SJCRH30 (cell line): ENCODE results near the gene WDR74. TPM values are rescaled to one million over a fixed set of nuclear protein-coding genes. Genes with fewer than 3 reads are reported as not detected.

ENCODE experiments used
- DNase-seq, 2 experiments: peaks; one replicate each; pipeline ENCODE4 v3.0.0-alpha.2; 2015 to 2020
- H3K27ac ChIP-seq: fragments of 250-450 bp; sonication (Bioruptor Pico); 2 replicates; pipeline ENCODE4 v1.5.1; 2020; ENCODE audit warnings: mild to moderate bottlenecking, moderate library complexity
- H3K27me3 ChIP-seq: fragments of 250-450 bp; sonication (Bioruptor Pico); 2 replicates; pipeline ENCODE4 v1.5.1; 2020; ENCODE audit warnings: mild to moderate bottlenecking, moderate library complexity
- H3K36me3 ChIP-seq: fragments of 250-450 bp; sonication (Bioruptor Pico); 2 replicates; pipeline ENCODE4 v1.5.1; 2020; ENCODE audit warnings: mild to moderate bottlenecking, moderate library complexity
- H3K4me1 ChIP-seq: fragments of 250-450 bp; sonication (Bioruptor Pico); 2 replicates; pipeline ENCODE4 v1.5.1; 2020; ENCODE audit warnings: mild to moderate bottlenecking, moderate library complexity
- H3K4me3 ChIP-seq: fragments of 250-450 bp; sonication (Bioruptor Pico); 2 replicates; pipeline ENCODE4 v1.5.1; 2020; ENCODE audit warnings: mild to moderate bottlenecking, moderate library complexity
- H3K9me3 ChIP-seq: fragments of 250-450 bp; sonication (Bioruptor Pico); replicated peaks from 2 replicates; pipeline ENCODE4 v1.5.1; 2020; ENCODE audit warnings: mild to moderate bottlenecking, moderate library complexity
- total RNA-seq: library from RNA; depleted of rRNA; stranded (reverse); fragments of >200 nt; shearing (Covaris generic); gene quantifications from 2 replicates; pipeline ENCODE4 v1.2.3, GENCODE V29; 2014; rRNA removed

WDR74 gene
- total RNA-seq, 1 experiment from 2014 or later, result 46.7 TPM

DNA sequence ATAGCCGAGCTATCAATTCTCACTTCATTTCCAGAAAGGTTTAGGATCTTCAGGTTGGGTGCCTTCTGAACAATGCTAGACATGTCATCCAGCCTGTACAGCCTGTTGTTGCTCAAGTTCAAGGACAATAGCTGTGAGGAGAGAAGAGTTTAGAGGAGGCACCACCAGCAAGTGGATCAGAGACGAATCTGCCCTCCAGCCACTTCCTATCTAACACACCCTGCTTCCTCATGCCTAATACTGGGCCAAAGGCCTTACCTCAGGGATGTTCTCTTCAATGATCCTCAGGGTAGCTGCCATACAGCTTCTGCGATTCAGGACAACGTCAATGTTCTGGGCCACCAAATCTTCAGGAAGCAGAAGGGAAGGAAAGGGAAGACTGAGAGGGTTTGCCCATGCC is 38.3 kb downstream of the WDR74 start:
- DNase-seq, result no peak
- no peak overlapping the region for H3K4me3 ChIP-seq
- peaks cover 57% of the 10 kb centered on the region for H3K36me3 ChIP-seq
- H3K9me3 ChIP-seq, result no peaks in the 10 kb centered on the region
- H3K27ac ChIP-seq, result no peak overlapping the region
- H3K27me3 ChIP-seq, result no peaks in the 10 kb centered on the region
- peaks cover 6% of the 10 kb centered on the region; the same call in 1 of the 2 replicates for H3K4me1 ChIP-seq

DNA sequence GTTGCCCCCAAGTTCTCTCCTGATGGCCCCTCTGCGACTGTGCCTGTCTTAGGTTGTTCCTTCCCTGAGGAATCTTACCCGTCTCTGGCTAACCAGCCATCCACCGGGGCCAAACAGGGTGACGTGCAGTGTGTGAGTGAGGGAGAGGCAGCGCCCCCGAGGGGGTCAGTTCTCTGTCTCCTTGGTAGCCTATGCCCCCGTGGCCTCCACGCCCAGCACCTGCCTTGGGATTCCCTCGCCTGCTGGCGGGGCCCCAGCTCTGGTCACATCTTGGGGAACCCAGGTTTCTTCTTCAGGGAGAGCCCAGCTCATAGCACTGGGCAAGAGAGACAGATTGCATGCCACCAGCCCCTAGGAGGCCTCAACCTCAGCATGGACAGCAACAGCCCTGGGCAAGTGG is 39.9 kb downstream of the WDR74 start:
- H3K4me3 ChIP-seq, result no peak overlapping the region
- H3K4me1 ChIP-seq, result peaks cover 6% of the 10 kb centered on the region; the same call in 1 of the 2 replicates
- no peaks in the 10 kb centered on the region for H3K9me3 ChIP-seq
- no peak for DNase-seq
- H3K36me3 ChIP-seq, result peaks cover 72% of the 10 kb centered on the region
- H3K27ac ChIP-seq, result no peak overlapping the region
- H3K27me3 ChIP-seq, result no peaks in the 10 kb centered on the region

DNA sequence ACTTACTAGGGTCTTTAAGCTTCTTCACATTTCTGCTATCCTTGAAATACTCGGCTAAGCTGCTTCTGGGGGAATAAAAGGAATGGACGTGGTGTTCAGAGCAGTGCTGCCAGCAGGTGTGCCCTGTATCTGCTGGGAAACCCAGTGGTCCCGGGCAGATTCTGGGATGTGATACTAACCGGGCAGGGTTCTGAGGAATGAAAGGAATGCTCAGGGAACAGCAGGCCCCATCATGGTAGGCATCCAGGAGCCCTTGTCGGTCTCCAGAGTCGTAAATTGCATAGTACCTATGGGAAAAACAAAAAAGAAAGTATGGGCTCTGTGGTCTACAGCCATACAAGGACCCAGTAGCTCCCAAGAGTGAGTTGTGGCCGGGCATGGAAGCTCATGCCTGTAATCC is 43.1 kb downstream of the WDR74 start:
- H3K4me3 ChIP-seq, result no peak overlapping the region
- no peak overlapping the region for H3K27ac ChIP-seq
- no peaks in the 10 kb centered on the region for H3K27me3 ChIP-seq
- peaks cover 67% of the 10 kb centered on the region for H3K36me3 ChIP-seq
- no peaks in the 10 kb centered on the region for H3K4me1 ChIP-seq
- H3K9me3 ChIP-seq, result no peaks in the 10 kb centered on the region
- DNase-seq, result no peak

DNA sequence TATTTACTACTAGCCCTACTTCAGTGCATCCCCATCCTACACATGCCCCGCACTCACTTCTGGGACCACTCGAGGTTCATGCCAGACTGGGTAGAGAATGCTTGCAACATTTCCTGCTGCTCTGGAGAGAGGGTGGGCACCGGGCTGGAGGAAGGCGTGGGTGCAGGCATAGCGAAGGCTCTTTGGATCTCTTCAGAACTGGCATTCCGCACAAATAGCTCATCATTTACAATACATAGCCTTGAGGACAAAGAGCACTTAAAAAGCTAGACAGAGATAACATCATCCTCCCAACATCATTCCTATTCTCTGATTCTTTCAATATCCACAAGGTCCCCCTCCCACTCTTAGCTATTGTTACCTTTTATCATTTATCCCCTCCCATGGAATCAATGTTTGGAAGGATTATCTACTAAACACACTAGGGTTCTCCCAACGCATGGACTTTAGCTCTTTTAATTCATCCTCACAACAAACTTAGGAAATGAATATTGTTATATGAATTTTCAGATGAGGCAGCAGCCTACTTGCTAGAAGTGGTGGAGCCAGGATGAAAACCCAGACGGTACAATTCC is 45.1 kb downstream of the WDR74 start:
- H3K27ac ChIP-seq, result no peak overlapping the region

DNA sequence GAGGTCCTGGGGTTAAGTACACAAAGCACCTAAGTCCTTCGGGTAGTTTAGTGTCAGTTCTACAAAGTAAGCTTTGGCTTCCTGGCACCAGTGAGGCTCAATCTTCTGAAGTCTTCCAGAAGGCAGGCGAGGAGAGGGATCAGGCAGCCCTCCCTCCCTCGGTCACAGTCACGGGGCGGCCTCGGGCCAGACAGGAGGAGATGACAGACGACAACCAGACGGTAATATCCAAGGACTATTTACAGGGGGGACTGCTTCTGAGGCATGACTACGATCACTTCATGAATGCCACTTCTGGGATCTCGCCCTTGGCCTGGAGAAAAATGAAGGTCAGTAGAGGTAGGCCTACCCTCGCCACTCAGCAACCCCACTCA is 47.2 kb downstream of the WDR74 start:
- no peaks in the 10 kb centered on the region for H3K27me3 ChIP-seq
- peak in 1 of 2 experiments; percentile 23 for DNase-seq
- H3K36me3 ChIP-seq, result peaks cover 39% of the 10 kb centered on the region
- peak overlapping the region; percentile 68 for H3K4me3 ChIP-seq
- H3K4me1 ChIP-seq, result no peaks in the 10 kb centered on the region
- H3K9me3 ChIP-seq, result no peaks in the 10 kb centered on the region
- H3K27ac ChIP-seq, result no peak overlapping the region; the same call in 1 of the 2 replicates

More for the DNA sequence above, 45.1 kb downstream of the WDR74 start:
- Histone ChIP-seq H3K27me3 (no peaks in the 10 kb centered on the region), H3K9me3 (no peaks in the 10 kb centered on the region), H3K36me3 (peaks cover 55% of the 10 kb centered on the region), H3K4me1 (no peaks in the 10 kb centered on the region), H3K4me3 (no peak overlapping the region)
- no peak for DNase-seq

DNA sequence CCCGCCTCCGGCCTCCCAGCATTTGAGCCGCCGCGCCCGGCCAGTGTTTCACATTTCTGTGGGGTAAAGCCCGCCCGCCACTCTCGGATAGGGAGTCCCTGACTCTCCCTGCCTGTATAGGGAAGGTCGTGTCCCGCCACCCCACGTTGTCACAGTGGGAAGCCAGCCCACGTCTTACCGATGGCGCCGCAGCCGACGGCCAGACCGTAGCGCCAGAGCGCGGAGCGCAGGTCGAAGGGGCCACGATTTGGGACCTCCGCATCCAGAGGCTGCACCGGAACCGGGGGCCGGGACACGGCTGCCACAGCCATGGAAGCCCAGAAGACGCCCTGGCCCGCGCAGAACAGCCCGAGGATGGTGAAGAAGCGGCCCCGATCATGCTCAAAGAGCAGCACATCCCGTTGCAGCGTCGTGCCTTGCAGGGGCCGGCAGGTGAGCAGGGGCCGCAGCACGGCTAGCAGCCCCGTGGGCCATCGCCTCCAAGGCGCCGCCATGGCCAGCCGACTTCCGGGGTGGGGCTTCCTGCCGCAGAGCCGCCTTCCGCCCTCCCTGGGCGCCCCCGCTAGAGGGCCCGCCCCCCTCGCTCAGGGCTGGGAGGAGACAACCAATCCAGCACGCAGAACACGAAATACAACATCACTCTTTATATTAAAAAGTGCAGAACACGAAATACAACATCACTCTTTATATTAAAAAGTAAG is 47.7 kb downstream of the WDR74 start, which contains the start of gene TMEM223:
TMEM223 (minus strand) TSS at position 506 of the 701 bp plus-strand sequence; CDS start at position 494, 12 bp downstream.
- H3K36me3 ChIP-seq, result peaks cover 36% of the 10 kb centered on the region
- no peaks in the 10 kb centered on the region for H3K9me3 ChIP-seq
- H3K27me3 ChIP-seq, result no peaks in the 10 kb centered on the region
- H3K4me3 ChIP-seq, result peak within 1 kb of the TSS; percentile 68
- peak; percentile 82 to 83 for DNase-seq
- H3K27ac ChIP-seq, result peak within 1 kb of the TSS; percentile 25; the same call in 1 of the 2 replicates
- no peaks in the 10 kb centered on the region for H3K4me1 ChIP-seq

DNA sequence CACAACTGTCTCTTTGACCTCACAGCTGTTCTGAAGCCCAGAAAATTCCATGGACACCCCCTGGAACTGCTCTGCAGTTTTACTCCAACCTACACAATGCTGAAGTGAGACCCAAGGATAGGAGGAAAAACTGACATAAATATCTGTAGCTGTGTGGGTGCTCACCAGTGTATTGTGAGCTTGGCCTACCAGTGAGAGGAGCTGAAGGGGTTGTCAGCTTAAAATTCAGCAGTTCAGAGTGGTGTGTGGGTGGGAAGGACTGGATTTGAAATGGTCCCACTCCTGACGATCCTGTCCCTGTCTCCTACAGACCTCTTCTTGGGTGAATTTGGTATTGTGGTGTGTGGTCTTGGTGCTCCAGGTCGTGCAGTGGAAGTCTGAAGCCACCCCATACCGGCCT is 49.8 kb downstream of the WDR74 start:
- no peaks in the 10 kb centered on the region for H3K9me3 ChIP-seq
- no peak for DNase-seq
- H3K4me1 ChIP-seq, result no peaks in the 10 kb centered on the region
- peaks cover 20% of the 10 kb centered on the region for H3K36me3 ChIP-seq
- H3K4me3 ChIP-seq, result no peak overlapping the region
- H3K27ac ChIP-seq, result no peak overlapping the region
- no peaks in the 10 kb centered on the region for H3K27me3 ChIP-seq

DNA sequence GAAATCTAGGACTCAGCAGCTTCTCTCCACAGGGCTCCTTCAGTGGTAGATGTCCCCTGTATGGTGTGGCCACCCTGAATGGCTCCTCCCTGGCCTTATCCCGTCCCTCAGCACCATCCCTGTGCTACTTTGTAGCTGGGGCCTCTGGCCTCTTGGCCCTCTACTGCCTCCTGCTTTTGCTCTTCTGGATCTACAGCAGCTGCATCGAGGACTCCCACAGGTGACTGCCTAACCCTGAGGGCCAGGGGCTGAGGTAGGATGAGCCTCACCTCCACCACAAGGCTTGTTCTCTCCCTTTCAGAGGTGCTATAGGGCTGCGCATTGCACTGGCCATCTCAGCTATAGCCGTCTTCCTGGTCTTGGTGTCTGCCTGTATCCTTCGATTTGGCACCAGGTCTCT is 50.4 kb downstream of the WDR74 start:
- no peaks in the 10 kb centered on the region for H3K9me3 ChIP-seq
- H3K27ac ChIP-seq, result no peak overlapping the region
- no peak overlapping the region for H3K4me3 ChIP-seq
- DNase-seq, result no peak
- peaks cover 15% of the 10 kb centered on the region for H3K36me3 ChIP-seq
- no peaks in the 10 kb centered on the region for H3K27me3 ChIP-seq
- H3K4me1 ChIP-seq, result no peaks in the 10 kb centered on the region

DNA sequence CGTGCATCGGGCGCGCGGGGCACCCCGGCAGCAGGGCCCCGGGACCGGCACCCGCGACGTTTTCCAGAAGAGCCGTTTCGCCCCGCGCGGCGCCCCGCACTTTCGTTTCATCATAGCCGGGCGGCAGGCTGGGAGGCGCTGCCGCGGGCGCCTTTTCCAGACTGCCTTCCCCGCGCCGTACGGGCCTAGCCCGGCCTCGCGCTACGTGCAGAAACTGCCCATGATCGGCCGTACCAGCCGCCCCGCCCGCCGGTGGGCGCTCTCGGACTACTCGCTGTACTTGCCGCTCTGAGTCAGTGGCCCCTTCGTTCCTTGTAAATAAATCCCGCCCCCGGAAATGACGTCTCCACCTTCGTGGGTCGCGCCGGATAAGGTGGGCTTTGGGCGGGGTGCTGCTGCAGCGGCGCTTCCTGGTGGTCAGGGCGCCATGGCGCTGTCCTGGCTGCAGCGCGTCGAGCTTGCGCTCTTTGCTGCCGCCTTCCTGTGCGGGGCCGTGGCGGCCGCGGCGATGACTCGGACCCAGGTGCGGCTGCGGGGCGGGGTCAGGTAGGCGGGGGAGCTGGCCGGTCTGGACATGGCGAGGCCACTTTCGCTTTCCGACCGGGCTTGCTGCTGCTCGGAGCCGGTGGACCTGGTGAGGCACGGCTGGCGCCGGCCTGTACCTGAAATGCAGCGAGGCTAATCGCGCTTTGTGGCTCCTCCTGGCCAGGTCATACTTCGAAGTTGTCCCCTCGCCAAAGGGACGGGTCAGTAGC is 52.2 kb downstream of the WDR74 start, which contains the start of gene TMEM179B:
TMEM179B (plus strand) TSS at position 398 of the 755 bp plus-strand sequence; CDS start at position 428, 30 bp downstream.
- peak within 1 kb of the TSS; percentile 63 for H3K27ac ChIP-seq
- no peaks in the 10 kb centered on the region for H3K27me3 ChIP-seq
- peak; percentile 97 to 98 for DNase-seq
- H3K36me3 ChIP-seq, result peaks cover 4% of the 10 kb centered on the region; the same call in 1 of the 2 replicates
- no peaks in the 10 kb centered on the region for H3K9me3 ChIP-seq
- peak within 1 kb of the TSS; percentile 89 for H3K4me3 ChIP-seq
- no peaks in the 10 kb centered on the region for H3K4me1 ChIP-seq

DNA sequence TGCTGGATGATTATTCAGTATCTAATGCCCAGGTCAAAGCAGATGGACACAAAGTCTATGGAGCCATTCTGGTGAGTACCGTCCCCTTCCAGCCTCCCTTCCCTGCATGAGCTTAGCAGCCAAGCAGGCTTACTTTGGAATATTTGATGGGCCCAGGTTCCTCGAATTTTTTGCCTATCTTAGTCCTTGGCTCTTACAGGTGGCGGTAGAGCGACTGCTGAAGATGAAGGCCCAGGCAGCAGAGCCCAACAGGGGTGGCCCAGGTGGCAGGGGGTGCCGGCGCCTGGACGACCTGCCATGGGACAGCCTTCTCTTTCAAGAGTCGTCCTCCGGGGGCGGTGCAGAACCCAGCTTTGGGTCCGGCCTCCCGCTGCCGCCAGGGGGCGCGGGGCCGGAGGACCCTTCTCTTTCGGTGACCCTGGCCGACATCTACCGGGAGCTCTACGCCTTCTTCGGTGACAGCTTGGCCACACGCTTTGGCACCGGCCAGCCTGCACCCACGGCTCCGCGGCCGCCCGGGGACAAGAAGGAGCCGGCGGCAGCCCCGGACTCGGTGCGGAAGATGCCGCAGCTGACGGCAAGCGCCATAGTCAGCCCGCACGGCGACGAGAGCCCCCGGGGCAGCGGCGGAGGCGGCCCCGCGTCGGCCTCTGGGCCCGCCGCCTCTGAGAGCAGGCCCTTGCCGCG is 52.9 kb downstream of the WDR74 start:
- H3K36me3 ChIP-seq, result peaks cover 4% of the 10 kb centered on the region; the same call in 1 of the 2 replicates

More for the DNA sequence above, 52.9 kb downstream of the WDR74 start:
- no peaks in the 10 kb centered on the region for H3K4me1 ChIP-seq
- H3K27ac ChIP-seq, result peak overlapping the region; percentile 63; the same call in 1 of the 2 replicates
- no peaks in the 10 kb centered on the region for H3K9me3 ChIP-seq
- H3K27me3 ChIP-seq, result no peaks in the 10 kb centered on the region
- peak overlapping the region; percentile 89 for H3K4me3 ChIP-seq
- peak; percentile 78 to 86 for DNase-seq

Other genes with a start within 250 kb of the WDR74 start
- 8.8 and 9.1 TPM in 2 replicates for gene TUT1, start 248.1 kb downstream of the WDR74 start, total RNA-seq
- gene MTA2, start 237.7 kb downstream of the WDR74 start, total RNA-seq, result 106 and 107 TPM in 2 replicates
- 5.8 and 8.9 TPM in 2 replicates for gene EML3, start 226.8 kb downstream of the WDR74 start, total RNA-seq
- gene ROM1, start 226.3 kb downstream of the WDR74 start, total RNA-seq, result 0.46 and 0.51 TPM in 2 replicates
- gene B3GAT3, start 217.6 kb downstream of the WDR74 start, total RNA-seq, result 23.4 and 28.2 TPM in 2 replicates
- gene GANAB, start 193.0 kb downstream of the WDR74 start, total RNA-seq, result 209 and 210 TPM in 2 replicates
- 20.1 and 20.3 TPM in 2 replicates for gene INTS5, start 186.3 kb downstream of the WDR74 start, total RNA-seq
- gene C11orf98, start 174.4 kb downstream of the WDR74 start, total RNA-seq, result 62.6 and 65.0 TPM in 2 replicates
- gene CSKMT, start 174.3 kb downstream of the WDR74 start, total RNA-seq, result 8.5 and 10.4 TPM in 2 replicates
- 11.5 and 15.7 TPM in 2 replicates for gene UQCC3, start 167.9 kb downstream of the WDR74 start, total RNA-seq
- 3.2 and 6.3 TPM in 2 replicates for gene LBHD1, start 167.3 kb downstream of the WDR74 start, total RNA-seq
- 70.4 and 73.1 TPM in 2 replicates for gene UBXN1, start 160.5 kb downstream of the WDR74 start, total RNA-seq
- gene LRRN4CL, start 150.1 kb downstream of the WDR74 start, total RNA-seq, result 0.55 and 0.73 TPM in 2 replicates
- 24.3 and 26.1 TPM in 2 replicates for gene BSCL2, start 132.2 kb downstream of the WDR74 start, total RNA-seq
- gene GNG3, start 131.9 kb downstream of the WDR74 start, total RNA-seq, result not detected in 2 replicates
- 16.7 and 21.2 TPM in 2 replicates for gene HNRNPUL2, start 112.1 kb downstream of the WDR74 start, total RNA-seq
- gene TTC9C, start 111.1 kb downstream of the WDR74 start, total RNA-seq, result 46.2 and 47.0 TPM in 2 replicates
- gene ZBTB3, start 85.4 kb downstream of the WDR74 start, total RNA-seq, result 5.2 and 7.6 TPM in 2 replicates
- gene POLR2G, start 78.0 kb downstream of the WDR74 start, total RNA-seq, result 74.1 and 88.0 TPM in 2 replicates
- gene TAF6L, start 68.2 kb downstream of the WDR74 start, total RNA-seq, result 17.3 and 22.2 TPM in 2 replicates
- 27.6 and 31.9 TPM in 2 replicates for gene TMEM179B, start 52.2 kb downstream of the WDR74 start, total RNA-seq
- gene TMEM223, start 47.6 kb downstream of the WDR74 start, total RNA-seq, result 13.3 and 18.3 TPM in 2 replicates
- gene NXF1, start 34.1 kb downstream of the WDR74 start, total RNA-seq, result 56.4 and 59.3 TPM in 2 replicates
- gene STX5, start 7.5 kb downstream of the WDR74 start, total RNA-seq, result 22.7 and 27.5 TPM in 2 replicates
- not detected in 2 replicates for gene TEX54, start 6.7 kb downstream of the WDR74 start, total RNA-seq
- 106 and 109 TPM in 2 replicates for gene SLC3A2, start 41.3 kb upstream of the WDR74 start, total RNA-seq
- gene CHRM1, start 81.8 kb upstream of the WDR74 start, total RNA-seq, result not detected in 2 replicates
- not detected in 2 replicates for gene SLC22A6, start 145.4 kb upstream of the WDR74 start, total RNA-seq
- gene SLC22A8, start 176.3 kb upstream of the WDR74 start, total RNA-seq, result not detected in 2 replicates